Sigmoid colon (tissue), 7 donors: ENCODE measurements around the gene ABLIM2. TPM values are rescaled to one million over a fixed set of nuclear protein-coding genes. Genes with fewer than 3 reads are reported as not detected.

Experiments used
- DNase-seq: peaks from one replicate; pipeline ENCODE4 v3.0.0-alpha.2; 2019
- H3K27ac ChIP-seq, 4 donors: fragments of 200-600 bp; sonication (generic); one replicate each; pipeline ENCODE4 v1.5.1; 2016 to 2019; ENCODE audit warnings: mild to moderate bottlenecking in 1 of 4
- H3K27me3 ChIP-seq, 3 donors: fragments of 200-600 bp; sonication (generic); one replicate each; pipeline ENCODE4 v1.5.1; 2019; ENCODE audit warnings: mild to moderate bottlenecking in 1 of 3
- H3K36me3 ChIP-seq, 4 donors: fragments of 200-600 bp; sonication (generic); one replicate each; pipeline ENCODE4 v1.5.1; 2016 to 2019
- H3K4me1 ChIP-seq, 4 donors: fragments of 200-600 bp; sonication (generic); one replicate each; pipeline ENCODE4 v1.5.1; 2017 to 2019
- H3K4me3 ChIP-seq, 4 donors: fragments of 200-600 bp; sonication (generic); one replicate each; pipeline ENCODE4 v1.5.1; 2017 to 2019; ENCODE audit warnings: mild to moderate bottlenecking in 2 of 4, moderate library complexity in 1 of 4
- H3K9me3 ChIP-seq, 4 donors: fragments of 200-600 bp in 3 of 4; sonication (generic) in 3 of 4; one replicate each; pipeline versions ENCODE4 v1.5.1 to v1.6.1; 2013 to 2019
- EP300 ChIP-seq, 4 donors: sonication (generic); formaldehyde crosslinking; IDR thresholded peaks; one replicate each; pipeline ENCODE4 v1.6.1; 2017; ENCODE audit warnings: antibody characterized with exemption in 4 of 4
- POLR2A ChIP-seq, 2 donors: fragments of 450-650 bp; IDR thresholded peaks; one replicate each; pipeline ENCODE4 v1.6.1; 2016; ENCODE audit warnings: antibody characterized with exemption in 2 of 2, mild to moderate bottlenecking in 2 of 2, moderate library complexity in 2 of 2
- POLR2AphosphoS5 ChIP-seq, 4 donors: sonication (generic); formaldehyde crosslinking; IDR thresholded peaks; one replicate each; pipeline ENCODE4 v1.6.1; 2017; ENCODE audit warnings: antibody characterized with exemption in 4 of 4
- WGBS, 2 donors: extraction: QIAGEN DNeasy Blood & Tissue Kit; methylation state at CpG; one replicate each; pipeline ENCODE4 v1.1.7; 2013; 5-methylcytosine and 5-hydroxymethylcytosine counted together
- intact Hi-C: fragments of 100-400 bp; cut with DNase I; formaldehyde crosslinking; loops from one replicate; pipeline ENCODE4 v1.15.1; 2023
- polyA plus RNA-seq, 3 donors: library from polyadenylated mRNA; stranded (reverse); fragments of 200-250 nt; gene quantifications; one replicate each; pipeline ENCODE4 v1.2.3, GENCODE V29; 2013
- total RNA-seq, 4 donors: library from RNA; depleted of rRNA; stranded (reverse); fragments of >200 nt; gene quantifications; one replicate each; pipeline ENCODE4 v1.1.0, GENCODE V29; 2016
- TF ChIP-seq, protein P1 (sequence below), 4 experiments: fragments of 450-650 bp in 3 of 4; fragments of 200-600 bp in 1 of 4; IDR thresholded peaks; one replicate each; pipeline ENCODE4 v1.5.1; 2016 to 2019; ENCODE audit warnings: antibody characterized with exemption in 4 of 4, mild to moderate bottlenecking in 3 of 4, moderate library complexity in 2 of 4
- donor health status: healthy with polysubstance abuse.
- donor health status: Bipolar disorder and iron deficiency.
- donor health status: healthy.

ABLIM2 gene
- total and polyA plus RNA-seq, 7 donors: 3.1 to 15.0 (median 7.4) TPM

DNA sequence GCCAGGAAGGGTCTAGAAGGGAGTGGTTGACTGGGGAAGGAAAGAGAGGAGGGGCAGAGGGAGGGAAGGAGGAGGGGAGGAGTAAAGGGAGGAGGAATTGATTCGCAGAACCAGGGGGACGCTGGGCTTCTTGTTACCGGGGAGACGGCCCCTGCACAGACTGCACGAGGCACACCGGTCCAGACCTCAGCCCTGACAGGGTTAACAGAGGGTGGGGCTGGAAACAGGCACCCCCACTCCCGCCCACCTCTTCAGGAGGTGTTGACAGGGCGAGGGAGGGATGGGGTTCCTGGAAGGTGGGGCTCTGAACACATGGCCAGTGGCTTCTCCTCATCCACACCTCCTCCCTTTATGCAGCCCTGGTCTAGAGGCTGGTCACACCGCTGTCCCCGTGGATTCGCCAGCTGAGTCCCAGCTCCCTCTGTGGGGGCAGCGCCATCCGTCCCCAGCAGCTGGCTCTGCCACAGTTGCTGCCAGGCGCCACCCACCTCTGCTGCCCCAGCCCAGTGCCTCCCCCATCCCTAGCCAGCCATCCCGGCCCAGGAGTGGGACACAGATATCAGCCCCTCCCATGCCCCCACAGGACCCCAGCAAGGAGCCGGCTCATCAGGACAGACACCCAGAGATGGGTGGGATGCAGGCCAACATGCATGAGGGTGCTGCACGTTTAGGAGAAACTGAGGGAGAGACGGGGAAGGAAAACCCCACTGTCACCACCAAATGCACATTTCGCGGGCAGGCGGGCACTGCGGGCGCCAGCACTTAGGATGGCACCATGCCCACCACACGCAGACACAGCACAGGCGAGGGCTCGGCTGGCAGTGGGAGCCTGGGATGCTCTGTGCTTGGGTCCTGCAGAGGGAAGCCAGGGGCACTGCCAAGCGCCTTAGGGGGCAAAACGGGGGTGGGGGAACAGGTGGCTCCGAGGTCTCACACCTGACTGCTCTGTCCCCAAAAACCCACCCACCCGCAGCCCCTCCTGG lies 87.6 kb downstream of the ABLIM2 start:
- Histone ChIP-seq H3K27ac (no peak overlapping the region), H3K4me3 (no peak overlapping the region), H3K36me3 (no peaks in the 10 kb centered on the region), H3K27me3 (peaks cover 0 to 18% (median 8%) of the 10 kb centered on the region in 3 donors), H3K4me1 (no peaks in the 10 kb centered on the region), H3K9me3 (no peaks in the 10 kb centered on the region)
- intact Hi-C loops: no loop called here
- WGBS, 2 donors: 58 to 80% methylated on average over 30 of the region's 30 CpGs
- TF ChIP-seq, protein P1, sequence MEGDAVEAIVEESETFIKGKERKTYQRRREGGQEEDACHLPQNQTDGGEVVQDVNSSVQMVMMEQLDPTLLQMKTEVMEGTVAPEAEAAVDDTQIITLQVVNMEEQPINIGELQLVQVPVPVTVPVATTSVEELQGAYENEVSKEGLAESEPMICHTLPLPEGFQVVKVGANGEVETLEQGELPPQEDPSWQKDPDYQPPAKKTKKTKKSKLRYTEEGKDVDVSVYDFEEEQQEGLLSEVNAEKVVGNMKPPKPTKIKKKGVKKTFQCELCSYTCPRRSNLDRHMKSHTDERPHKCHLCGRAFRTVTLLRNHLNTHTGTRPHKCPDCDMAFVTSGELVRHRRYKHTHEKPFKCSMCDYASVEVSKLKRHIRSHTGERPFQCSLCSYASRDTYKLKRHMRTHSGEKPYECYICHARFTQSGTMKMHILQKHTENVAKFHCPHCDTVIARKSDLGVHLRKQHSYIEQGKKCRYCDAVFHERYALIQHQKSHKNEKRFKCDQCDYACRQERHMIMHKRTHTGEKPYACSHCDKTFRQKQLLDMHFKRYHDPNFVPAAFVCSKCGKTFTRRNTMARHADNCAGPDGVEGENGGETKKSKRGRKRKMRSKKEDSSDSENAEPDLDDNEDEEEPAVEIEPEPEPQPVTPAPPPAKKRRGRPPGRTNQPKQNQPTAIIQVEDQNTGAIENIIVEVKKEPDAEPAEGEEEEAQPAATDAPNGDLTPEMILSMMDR (IDR thresholded peaks at IDR 0.05): no peak
- TF ChIP-seq POLR2A (IDR thresholded peaks at IDR 0.05): no peak
- no peak for TF ChIP-seq POLR2AphosphoS5 (IDR thresholded peaks at IDR 0.05)
- TF ChIP-seq EP300 (IDR thresholded peaks at IDR 0.05): no peak
- no peak for DNase-seq

DNA sequence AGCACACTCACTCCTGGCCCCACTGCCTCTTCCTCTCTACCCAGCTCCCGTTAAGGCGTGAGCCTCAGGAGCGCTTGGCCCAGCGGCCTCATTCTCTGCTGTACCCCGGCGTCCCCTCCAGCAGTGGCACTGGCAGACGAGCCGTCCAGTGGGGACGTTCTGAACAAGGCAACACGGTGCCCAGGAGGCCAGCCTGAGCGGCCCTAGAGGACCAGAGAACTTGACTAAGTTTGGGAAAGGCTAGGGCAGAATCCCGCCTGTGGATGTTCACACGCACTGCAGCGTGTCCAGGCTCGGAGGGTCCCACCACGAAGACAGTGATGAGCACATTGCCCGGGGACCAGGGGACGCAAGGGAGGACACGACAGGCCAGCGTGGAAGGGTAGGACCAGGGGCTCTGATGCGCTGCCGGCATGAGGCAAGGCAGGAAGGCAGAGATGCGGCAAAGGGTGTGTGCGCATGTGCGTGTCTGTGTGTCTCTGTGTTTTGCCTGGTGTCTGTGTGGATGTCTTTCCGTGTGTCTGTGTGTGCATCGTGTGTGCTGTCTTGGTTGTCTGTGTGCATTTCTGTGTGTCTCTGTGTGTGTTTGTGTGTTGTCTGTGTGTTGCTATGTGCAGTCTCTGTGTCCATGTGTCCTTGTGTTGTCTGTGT lies 89.4 kb downstream of the ABLIM2 start:
- Histone ChIP-seq H3K27me3 (peaks cover 0 to 18% (median 8%) of the 10 kb centered on the region in 3 donors), H3K27ac (no peak overlapping the region), H3K9me3 (peaks cover 2 to 6% (median 4%) of the 10 kb centered on the region in 4 donors), H3K4me1 (no peaks in the 10 kb centered on the region), H3K4me3 (no peak overlapping the region), H3K36me3 (no peaks in the 10 kb centered on the region)
- DNase-seq: no peak
- intact Hi-C loops: no loop called here
- TF ChIP-seq POLR2A (IDR thresholded peaks at IDR 0.05) (no peak), EP300 (IDR thresholded peaks at IDR 0.05) (no peak), POLR2AphosphoS5 (IDR thresholded peaks at IDR 0.05) (no peak)
- TF ChIP-seq, protein P1 (IDR thresholded peaks at IDR 0.05): no peak
- WGBS, 2 donors: 92 to 93% methylated on average over 27 of the region's 27 CpGs

DNA sequence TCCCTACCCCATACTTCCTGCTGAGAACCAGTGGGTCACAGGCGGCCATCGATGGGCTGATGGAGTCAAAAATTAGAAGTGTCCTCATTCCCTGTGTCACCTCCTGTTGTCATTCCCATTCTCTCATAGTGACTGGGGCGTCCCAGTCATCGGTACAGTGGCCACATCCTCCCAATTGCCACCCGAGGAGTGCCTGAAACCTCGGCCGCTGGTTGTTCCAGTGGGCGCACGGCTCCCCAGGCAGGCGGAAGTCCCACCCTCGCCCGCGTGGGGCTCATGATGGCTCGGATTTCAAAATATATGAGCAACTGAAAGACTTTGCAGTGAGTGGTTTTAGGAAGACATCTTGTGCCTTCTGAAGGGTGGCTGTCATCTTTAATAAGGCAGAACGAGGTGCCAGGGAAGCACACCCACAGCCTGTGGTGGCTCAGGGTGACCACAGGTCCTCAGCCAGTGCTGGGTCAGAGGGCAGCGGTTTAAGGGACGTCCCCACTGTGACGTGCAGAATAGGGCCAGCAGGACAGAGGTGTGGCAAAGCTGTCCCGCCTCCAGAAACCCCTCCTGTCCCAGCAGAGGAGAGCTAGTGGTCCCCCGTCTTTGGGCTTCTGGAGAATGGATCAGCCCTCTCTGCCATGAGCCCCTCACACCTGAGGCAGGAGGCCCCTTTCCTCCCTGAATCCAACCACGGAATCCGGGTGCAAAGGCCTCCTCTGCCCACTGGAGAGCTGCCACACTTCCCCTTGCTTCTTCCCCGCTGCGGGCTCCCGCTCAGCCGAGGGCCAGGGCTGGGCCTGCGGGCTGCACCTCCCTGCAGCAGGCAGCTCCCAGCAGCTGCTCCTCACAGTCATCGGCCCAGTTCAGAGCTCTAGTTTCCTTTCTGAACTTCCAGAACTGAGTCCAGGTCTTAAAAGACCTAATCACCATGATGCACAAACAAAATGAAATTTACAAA lies 90.4 kb downstream of the ABLIM2 start:
- Histone ChIP-seq H3K36me3 (no peaks in the 10 kb centered on the region), H3K27ac (no peak overlapping the region), H3K4me3 (no peak overlapping the region), H3K27me3 (peaks cover 0 to 18% (median 8%) of the 10 kb centered on the region in 3 donors), H3K9me3 (peaks cover 5 to 10% (median 6%) of the 10 kb centered on the region in 4 donors), H3K4me1 (no peaks in the 10 kb centered on the region)
- 83 to 85% methylated on average over 28 of the region's 28 CpGs for WGBS, 2 donors
- TF ChIP-seq POLR2A (IDR thresholded peaks at IDR 0.05) (no peak), POLR2AphosphoS5 (IDR thresholded peaks at IDR 0.05) (no peak), EP300 (IDR thresholded peaks at IDR 0.05) (no peak)
- TF ChIP-seq, protein P1 (IDR thresholded peaks at IDR 0.05): no peak
- intact Hi-C loops: no loop called here
- DNase-seq: no peak

DNA sequence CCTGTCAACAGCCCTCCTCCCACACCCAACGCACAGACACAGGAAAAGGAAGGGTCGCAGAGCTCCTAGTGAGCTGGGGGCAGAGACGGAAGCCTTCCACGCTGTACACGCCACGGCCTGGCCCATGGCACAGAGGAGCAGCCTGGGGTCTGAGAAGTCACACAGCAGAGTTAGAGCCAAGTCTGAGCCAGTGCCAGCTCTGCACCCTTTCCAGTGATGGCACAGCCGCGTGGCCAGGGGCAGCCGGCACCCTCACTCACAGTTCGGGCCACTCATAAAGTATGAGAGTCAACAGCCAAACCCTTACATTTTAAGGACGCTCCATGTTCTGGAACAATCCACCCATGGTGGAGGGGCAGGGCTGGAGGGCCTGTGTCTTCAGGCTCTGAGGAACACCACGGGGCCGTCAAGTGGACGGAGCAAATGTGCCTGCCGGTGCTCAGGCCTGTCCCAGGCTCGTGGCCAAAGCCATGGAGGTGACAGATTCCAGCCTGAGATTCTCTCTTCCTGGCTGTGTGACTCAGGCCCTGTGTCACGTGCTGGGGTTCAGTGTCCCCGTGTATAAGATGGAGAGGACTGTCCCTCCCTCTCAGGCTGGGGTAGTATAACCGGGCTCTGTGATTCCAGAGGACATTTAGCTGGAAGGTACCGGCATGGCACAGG lies 91.2 kb downstream of the ABLIM2 start:
- Histone ChIP-seq H3K27me3 (peaks cover 0 to 15% (median 8%) of the 10 kb centered on the region in 3 donors), H3K36me3 (no peaks in the 10 kb centered on the region), H3K4me1 (no peaks in the 10 kb centered on the region), H3K4me3 (no peak overlapping the region), H3K9me3 (peaks cover 5 to 10% (median 6%) of the 10 kb centered on the region in 4 donors), H3K27ac (no peak overlapping the region)
- intact Hi-C loops: no loop called here
- whole genome bisulfite sequencing, 2 donors: 91 to 96% methylated on average over 20 of the region's 20 CpGs
- no peak for DNase-seq
- TF ChIP-seq EP300 (IDR thresholded peaks at IDR 0.05) (no peak), POLR2AphosphoS5 (IDR thresholded peaks at IDR 0.05) (no peak), POLR2A (IDR thresholded peaks at IDR 0.05) (no peak)
- TF ChIP-seq, protein P1 (IDR thresholded peaks at IDR 0.05): no peak
